ENCODE results near the gene LDLRAD4. TPM values are rescaled to one million over a fixed set of nuclear protein-coding genes. Genes with fewer than 3 reads are reported as not detected.

Gene LDLRAD4
- total RNA-seq, 2 donors from 2014 or later, result 11.7 to 17.0 TPM

DNA sequence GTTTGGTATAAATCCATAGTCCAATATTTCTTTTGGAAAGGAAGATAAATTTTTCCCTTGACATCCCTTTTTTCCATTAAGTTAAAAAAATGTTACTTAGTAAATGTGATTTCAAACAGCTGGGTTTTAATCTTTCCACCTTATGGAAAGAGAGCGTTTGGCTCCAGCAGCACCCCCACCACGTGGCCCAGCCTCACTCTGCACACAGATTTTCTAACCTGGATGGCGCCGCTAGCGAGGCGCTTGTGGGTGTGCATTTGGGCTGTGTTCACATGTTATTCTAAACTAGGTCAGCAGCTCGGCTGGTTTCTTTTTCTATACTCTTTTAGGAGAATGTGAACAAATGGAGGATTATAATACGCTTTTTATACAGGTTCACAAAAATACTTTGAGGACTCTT is 218.0 kb downstream of the LDLRAD4 start:
- no peak for DNase-seq
- Histone ChIP-seq H3K4me3 (no peak overlapping the region), H3K36me3 (no peaks in the 10 kb centered on the region), H3K4me1 (no peaks in the 10 kb centered on the region), H3K9ac (ENCODE audit: low read depth in 2 of 2, low read length in 2 of 2) (no peak overlapping the region), H3K9me3 (no peaks in the 10 kb centered on the region), H3K27me3 (no peaks in the 10 kb centered on the region), H3K27ac (no peak overlapping the region)
- TF ChIP-seq CTCF (IDR thresholded peaks at IDR 0.05), result no peak
- intact Hi-C loops (cut with DNase I), result no loop called here

GRCh38 chr18:13437034-13437433 is 218.5 kb downstream of the LDLRAD4 start:
- no peaks in the 10 kb centered on the region for H3K36me3 ChIP-seq
- H3K27ac ChIP-seq, result no peak overlapping the region
- no peaks in the 10 kb centered on the region for H3K27me3 ChIP-seq
- H3K4me3 ChIP-seq, result no peak overlapping the region
- no peak overlapping the region for H3K9ac ChIP-seq (ENCODE audit: low read depth in 2 of 2, low read length in 2 of 2)
- H3K4me1 ChIP-seq, result no peaks in the 10 kb centered on the region
- intact Hi-C loops (cut with DNase I), result no loop called here
- DNase-seq, result no peak
- TF ChIP-seq CTCF (IDR thresholded peaks at IDR 0.05), result no peak
- H3K9me3 ChIP-seq, result no peaks in the 10 kb centered on the region

DNA sequence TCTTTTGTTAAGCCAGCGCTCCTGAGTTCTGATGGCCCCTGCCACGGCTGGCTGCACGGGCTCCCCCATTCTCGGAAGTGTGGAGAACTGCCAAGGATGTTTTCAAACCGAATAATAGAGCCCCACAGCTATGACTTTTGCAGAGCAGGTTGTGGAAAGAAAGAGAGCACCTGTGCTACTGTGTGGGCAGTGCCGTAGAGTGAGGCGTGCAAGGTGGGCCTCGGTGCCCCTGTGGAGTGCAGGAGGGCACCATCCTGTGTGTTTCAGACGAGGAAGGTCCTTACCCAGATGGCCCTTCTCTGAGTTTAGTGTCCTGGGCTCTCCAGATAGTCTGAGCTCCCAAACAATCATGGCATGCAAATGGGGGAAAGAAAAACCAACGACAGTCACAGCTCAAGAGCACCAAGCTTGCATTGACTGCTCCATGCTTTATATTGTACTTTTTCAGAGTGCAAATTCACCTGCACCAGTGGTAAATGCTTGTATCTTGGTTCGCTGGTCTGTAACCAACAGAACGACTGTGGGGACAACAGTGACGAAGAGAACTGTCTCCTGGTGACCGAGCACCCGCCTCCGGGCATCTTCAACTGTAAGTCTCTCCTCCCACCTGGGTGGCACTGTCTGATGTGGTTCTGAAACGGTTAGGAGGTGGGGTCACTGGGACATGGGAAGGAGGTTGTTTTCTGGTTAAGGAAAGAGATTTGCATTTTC is 219.4 kb downstream of the LDLRAD4 start:
- Histone ChIP-seq H3K9ac (ENCODE audit: low read depth in 2 of 2, low read length in 2 of 2) (no peak overlapping the region), H3K27me3 (no peaks in the 10 kb centered on the region), H3K36me3 (no peaks in the 10 kb centered on the region), H3K27ac (no peak overlapping the region), H3K9me3 (no peaks in the 10 kb centered on the region), H3K4me3 (no peak overlapping the region), H3K4me1 (no peaks in the 10 kb centered on the region)
- intact Hi-C loops (cut with DNase I), result no loop called here
- no peak for TF ChIP-seq CTCF (IDR thresholded peaks at IDR 0.05)
- no peak for DNase-seq

GRCh38 chr18:13438507-13439056 is 220.0 kb downstream of the LDLRAD4 start:
- no peaks in the 10 kb centered on the region for H3K27me3 ChIP-seq
- H3K9ac ChIP-seq (ENCODE audit: low read depth in 2 of 2, low read length in 2 of 2), result no peak overlapping the region
- H3K36me3 ChIP-seq, result no peaks in the 10 kb centered on the region
- TF ChIP-seq CTCF (IDR thresholded peaks at IDR 0.05), result no peak
- no peaks in the 10 kb centered on the region for H3K9me3 ChIP-seq
- H3K4me1 ChIP-seq, result no peaks in the 10 kb centered on the region
- no peak overlapping the region for H3K27ac ChIP-seq
- no peak overlapping the region for H3K4me3 ChIP-seq
- intact Hi-C loops (cut with DNase I), result no loop called here
- DNase-seq, result no peak

GRCh38 chr18:13439461-13439860 is 220.9 kb downstream of the LDLRAD4 start:
- Histone ChIP-seq H3K9me3 (no peaks in the 10 kb centered on the region), H3K36me3 (no peaks in the 10 kb centered on the region), H3K4me3 (no peak overlapping the region), H3K4me1 (no peaks in the 10 kb centered on the region), H3K27me3 (no peaks in the 10 kb centered on the region), H3K27ac (no peak overlapping the region), H3K9ac (ENCODE audit: low read depth in 2 of 2, low read length in 2 of 2) (no peak overlapping the region)
- no peak for TF ChIP-seq CTCF (IDR thresholded peaks at IDR 0.05)
- intact Hi-C loops (cut with DNase I), result no loop called here
- DNase-seq, result no peak
